OCI-LY1 (cell line): ENCODE measurements around the gene ASIC3.

ENCODE experiments used
- EZH2 ChIP-seq: fragments of 200-600 bp; sonication (generic), shearing (Covaris generic); IDR thresholded peaks from 2 replicates; pipeline ENCODE4 v1.8.0; 2017; ENCODE audit warnings: borderline replicate concordance, mixed run types, mild to moderate bottlenecking, antibody characterized with exemption, low read length, moderate library complexity, mixed read lengths
- TF ChIP-seq, protein P1 (sequence below): fragments of 200-600 bp; sonication (generic), shearing (Covaris generic); IDR thresholded peaks from 2 replicates; pipeline ENCODE4 v1.5.1; 2017; ENCODE audit warnings: mild to moderate bottlenecking, antibody characterized with exemption, low read length, moderate library complexity, mixed read lengths

GRCh38 chr7:151091988-151092387 lies 43.7 kb downstream of the ASIC3 start:
- TF ChIP-seq, protein P1, sequence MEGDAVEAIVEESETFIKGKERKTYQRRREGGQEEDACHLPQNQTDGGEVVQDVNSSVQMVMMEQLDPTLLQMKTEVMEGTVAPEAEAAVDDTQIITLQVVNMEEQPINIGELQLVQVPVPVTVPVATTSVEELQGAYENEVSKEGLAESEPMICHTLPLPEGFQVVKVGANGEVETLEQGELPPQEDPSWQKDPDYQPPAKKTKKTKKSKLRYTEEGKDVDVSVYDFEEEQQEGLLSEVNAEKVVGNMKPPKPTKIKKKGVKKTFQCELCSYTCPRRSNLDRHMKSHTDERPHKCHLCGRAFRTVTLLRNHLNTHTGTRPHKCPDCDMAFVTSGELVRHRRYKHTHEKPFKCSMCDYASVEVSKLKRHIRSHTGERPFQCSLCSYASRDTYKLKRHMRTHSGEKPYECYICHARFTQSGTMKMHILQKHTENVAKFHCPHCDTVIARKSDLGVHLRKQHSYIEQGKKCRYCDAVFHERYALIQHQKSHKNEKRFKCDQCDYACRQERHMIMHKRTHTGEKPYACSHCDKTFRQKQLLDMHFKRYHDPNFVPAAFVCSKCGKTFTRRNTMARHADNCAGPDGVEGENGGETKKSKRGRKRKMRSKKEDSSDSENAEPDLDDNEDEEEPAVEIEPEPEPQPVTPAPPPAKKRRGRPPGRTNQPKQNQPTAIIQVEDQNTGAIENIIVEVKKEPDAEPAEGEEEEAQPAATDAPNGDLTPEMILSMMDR, result no peak
- TF ChIP-seq EZH2, result no peak
